Heart left ventricle (tissue), 16 donors: ENCODE results near the gene RPRD1A. TPM values are rescaled to one million over a fixed set of nuclear protein-coding genes. Genes with fewer than 3 reads are reported as not detected.
"Not testable (repeated sequence)": the region's sequence is repeated elsewhere in the genome, so short reads cannot be mapped to it uniquely, and the experiment has no call there.

Source experiments
- ATAC-seq, 4 donors: fragments of 200-7000 bp; cut with Tn5 transposase; one replicate each; pipeline ENCODE4 v1.9.1; 2020 to 2022; ENCODE audit warnings: moderate library complexity in 4 of 4, mild to moderate bottlenecking in 3 of 4, moderate number of reproducible peaks in 1 of 4
- DNase-seq, 5 donors: peaks; one replicate each; pipeline ENCODE4 v3.0.0-alpha.2; 2020
- H3K27ac ChIP-seq, 12 donors: fragments of 200-600 bp; sonication (generic) in 4 of 12; one replicate each; pipeline versions ENCODE4 v1.5.0 to v1.8.0; 2016 to 2022; ENCODE audit warnings: mild to moderate bottlenecking in 2 of 12
- H3K27me3 ChIP-seq, 9 donors: fragments of 200-600 bp; sonication (generic) in 2 of 9; one replicate each; pipeline versions ENCODE4 v1.5.1 to v1.8.0; 2016 to 2022; ENCODE audit warnings: mild to moderate bottlenecking in 3 of 9
- H3K36me3 ChIP-seq, 9 donors: fragments of 200-600 bp; sonication (generic) in 2 of 9; one replicate each; pipeline versions ENCODE4 v1.5.0 to v1.8.0; 2018 to 2022; ENCODE audit warnings: mild to moderate bottlenecking in 2 of 9
- H3K4me1 ChIP-seq, 12 donors: fragments of 200-600 bp; sonication (generic) in 4 of 12; one replicate each; pipeline versions ENCODE4 v1.5.0 to v1.8.0; 2016 to 2022; ENCODE audit warnings: mild to moderate bottlenecking in 3 of 12
- H3K4me3 ChIP-seq, 12 donors: fragments of 200-600 bp; sonication (generic) in 4 of 12; one replicate each; pipeline versions ENCODE4 v1.5.0 to v1.8.0; 2017 to 2022; ENCODE audit warnings: mild to moderate bottlenecking in 9 of 12, moderate library complexity in 4 of 12
- H3K9me3 ChIP-seq, 12 donors: fragments of 200-600 bp; sonication (generic) in 4 of 12; one replicate each; pipeline versions ENCODE4 v1.5.0 to v1.8.0; 2016 to 2022; ENCODE audit warnings: mild to moderate bottlenecking in 1 of 12
- POLR2A ChIP-seq, 2 donors: fragments of 450-650 bp; IDR thresholded peaks; one replicate each; pipeline ENCODE4 v1.6.1; 2017; ENCODE audit warnings: antibody characterized with exemption in 2 of 2, mild to moderate bottlenecking in 2 of 2, moderate library complexity in 2 of 2
- WGBS, 4 donors: extraction: QIAGEN DNeasy Blood & Tissue Kit in 2 of 4; methylation state at CpG; one replicate each; pipeline versions ENCODE4 v1.1.5 to v1.1.7; 2013 to 2018; 5-methylcytosine and 5-hydroxymethylcytosine counted together
- intact Hi-C, 10 donors: fragments of 100-400 bp; cut with DNase I; formaldehyde crosslinking; loops; one replicate each; pipeline versions ENCODE4 v1.11.1 to v1.14.2; 2022
- polyA plus RNA-seq, 2 donors: library from polyadenylated mRNA; stranded (reverse); fragments of 200-250 nt; gene quantifications; one replicate each; pipeline ENCODE4 v1.2.3, GENCODE V29; 2013
- total RNA-seq, 9 donors: library from RNA; depleted of rRNA in 2 of 9; stranded (reverse); fragments of >200 nt in 2 of 9; fragmentation: NEBNext Ultra II Directional in 3 of 9; extraction: Animal tissue kit (Norgen Biotek cat#: 25700) in 3 of 9; gene quantifications; one replicate each; pipeline versions ENCODE4 v1.1.0 to v1.2.4, GENCODE V29; 2016 to 2023
- TF ChIP-seq, protein P1 (sequence below), 12 donors: fragments of 200-600 bp; sonication (generic) in 4 of 12; IDR thresholded peaks; one replicate each; pipeline versions ENCODE4 v1.5.0 to v1.8.0; 2018 to 2022; ENCODE audit warnings: antibody characterized with exemption in 12 of 12, mild to moderate bottlenecking in 5 of 12
- donor health status: ischemic (EF 13 %, LVEDD 7.1; RV severe dilation, severe dysfunction).
- donor health status: healthy with polysubstance abuse.
- donor health status: DM: no; HTN: yes; CAD: no.
- donor health status: DM: no; HTN: no; CAD: no.
- donor health status: ischemic (EF 25% LVEDD 6.9; RV normal size, moderate dysfunction).
- donor health status: ischemic (EF 25% LVEDD 5.7; RV mildly dilated, moderate dysfunction).
- donor health status: healthy.
- donor health status: DM: yes; HTN: yes; CAD: no.
- donor health status: ischemic (EF 35%, LVEDD 5.7; RV mildly dilated, moderate dysfunction).
- donor health status: nonischemic (EF 11% LVEDD 7.7; RV severe dilation, severe dysfunction).
- donor health status: DM: yes; HTN: yes; CAD: no.
- donor health status: PGD.
- donor health status: ischemic (EF 29% LVEDD 5.4; RV normal size, mild dysfunction).
- donor health status: nonischemic (EF 23%, LVEDD 6.1; RV moderate dilation, normal function).

Gene RPRD1A
- total and polyA plus RNA-seq, 11 donors, result 22.6 to 59.8 (median 45.3) TPM

DNA sequence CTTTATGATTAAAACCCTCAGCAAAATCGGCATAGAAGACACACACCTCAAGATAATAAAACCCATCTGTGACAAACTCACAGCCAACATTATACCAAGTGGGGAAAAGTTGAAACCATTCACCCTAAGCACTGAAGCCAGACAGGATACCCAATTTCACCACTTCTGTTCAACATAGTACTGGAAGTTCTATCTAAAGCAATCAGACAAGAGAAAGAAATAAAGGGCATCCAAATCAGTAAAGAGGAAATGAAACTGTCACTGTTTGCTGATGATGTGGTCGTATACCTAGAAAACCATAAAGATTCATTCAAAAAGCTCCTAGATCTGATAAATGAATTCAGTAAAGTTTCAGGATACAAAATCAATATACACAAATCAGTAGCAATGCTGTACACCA, 16.4 kb upstream of the RPRD1A start:
- no peak for TF ChIP-seq POLR2A (IDR thresholded peaks at IDR 0.05)
- TF ChIP-seq, protein P1, sequence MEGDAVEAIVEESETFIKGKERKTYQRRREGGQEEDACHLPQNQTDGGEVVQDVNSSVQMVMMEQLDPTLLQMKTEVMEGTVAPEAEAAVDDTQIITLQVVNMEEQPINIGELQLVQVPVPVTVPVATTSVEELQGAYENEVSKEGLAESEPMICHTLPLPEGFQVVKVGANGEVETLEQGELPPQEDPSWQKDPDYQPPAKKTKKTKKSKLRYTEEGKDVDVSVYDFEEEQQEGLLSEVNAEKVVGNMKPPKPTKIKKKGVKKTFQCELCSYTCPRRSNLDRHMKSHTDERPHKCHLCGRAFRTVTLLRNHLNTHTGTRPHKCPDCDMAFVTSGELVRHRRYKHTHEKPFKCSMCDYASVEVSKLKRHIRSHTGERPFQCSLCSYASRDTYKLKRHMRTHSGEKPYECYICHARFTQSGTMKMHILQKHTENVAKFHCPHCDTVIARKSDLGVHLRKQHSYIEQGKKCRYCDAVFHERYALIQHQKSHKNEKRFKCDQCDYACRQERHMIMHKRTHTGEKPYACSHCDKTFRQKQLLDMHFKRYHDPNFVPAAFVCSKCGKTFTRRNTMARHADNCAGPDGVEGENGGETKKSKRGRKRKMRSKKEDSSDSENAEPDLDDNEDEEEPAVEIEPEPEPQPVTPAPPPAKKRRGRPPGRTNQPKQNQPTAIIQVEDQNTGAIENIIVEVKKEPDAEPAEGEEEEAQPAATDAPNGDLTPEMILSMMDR (IDR thresholded peaks at IDR 0.05), result no peak
- no peaks in the 10 kb centered on the region for H3K36me3 ChIP-seq
- ATAC-seq, result no peak
- peaks cover 0 to 19% (median 5%) of the 10 kb centered on the region in 12 donors for H3K9me3 ChIP-seq
- no peak for DNase-seq
- H3K27me3 ChIP-seq, result no peaks in the 10 kb centered on the region
- H3K4me3 ChIP-seq, result no peak overlapping the region
- intact Hi-C loops, result no loop called here
- WGBS, 4 donors, result 70 to 78% (median 74%) methylated on average over 2 of the region's 2 CpGs
- H3K4me1 ChIP-seq, result no peaks in the 10 kb centered on the region
- no peak overlapping the region for H3K27ac ChIP-seq

DNA sequence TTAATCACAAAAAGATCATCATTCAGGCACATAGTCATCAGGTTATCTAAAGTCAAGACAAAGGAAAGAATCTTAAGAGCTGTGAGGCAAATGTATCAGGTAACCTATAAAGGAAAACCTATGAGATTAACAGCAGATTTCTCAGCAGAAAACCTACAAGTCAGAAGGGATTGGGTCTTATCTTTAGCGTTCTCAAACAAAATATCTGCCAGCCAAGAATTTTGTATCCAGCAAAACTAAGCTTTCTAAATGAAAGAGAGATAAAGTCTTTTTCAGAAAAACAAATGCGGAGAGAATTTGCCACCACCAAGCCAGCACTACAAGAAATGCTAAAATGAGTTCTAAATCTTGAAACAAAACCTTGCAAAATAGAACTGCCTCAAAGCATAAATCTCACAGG, 13.8 kb upstream of the RPRD1A start:
- DNase-seq, ATAC-seq, intact Hi-C loops, H3K36me3 ChIP-seq, H3K27ac ChIP-seq, H3K4me3 ChIP-seq, H3K4me1 ChIP-seq, H3K27me3 ChIP-seq: not testable (repeated sequence)
- 86 to 88% (median 86%) methylated on average over 2 of the region's 2 CpGs for WGBS, 4 donors
- peaks cover 0 to 19% (median 5%) of the 10 kb centered on the region in 12 donors for H3K9me3 ChIP-seq

DNA sequence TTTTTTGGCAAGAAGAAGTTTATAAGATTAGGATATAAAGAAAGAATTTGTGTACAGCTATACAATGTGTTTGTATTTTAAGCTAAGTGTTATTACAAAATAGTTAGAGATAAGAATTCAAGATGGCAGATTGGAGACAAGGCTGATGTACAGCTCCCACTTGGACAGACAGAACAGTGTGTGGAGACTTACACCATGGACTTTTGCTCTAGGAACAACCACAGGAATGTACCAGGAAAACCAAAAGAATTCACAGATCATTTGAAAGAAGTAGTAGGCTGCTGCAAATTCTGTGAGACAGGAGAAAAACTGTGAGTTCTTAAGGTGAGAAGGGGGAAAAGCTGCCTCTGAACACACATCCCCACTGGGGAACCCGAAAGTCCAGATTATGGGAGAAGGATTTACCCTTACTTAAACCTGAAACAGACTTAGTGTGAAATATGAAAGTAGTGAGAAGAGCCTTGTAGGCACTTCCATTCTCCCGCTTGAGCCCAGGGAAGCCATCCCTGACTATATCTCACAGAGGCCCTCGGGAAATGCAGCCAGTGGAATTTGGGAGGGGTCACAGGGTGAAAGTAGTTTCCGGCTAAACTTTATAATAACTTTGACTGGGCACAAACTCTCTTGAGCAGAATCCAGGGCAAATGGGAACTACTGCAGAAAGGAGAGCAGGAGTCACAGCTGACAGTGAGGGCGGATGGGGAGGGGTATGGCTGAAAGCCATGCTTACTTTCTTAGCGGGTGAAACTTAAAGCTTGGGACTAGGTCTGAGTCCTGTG, 11.6 kb upstream of the RPRD1A start:
- no peak overlapping the region for H3K4me3 ChIP-seq
- DNase-seq (no peak), ATAC-seq (no peak)
- H3K27ac ChIP-seq, result no peak overlapping the region
- WGBS, 4 donors, result 79 to 88% (median 84%) methylated on average over 6 of the region's 6 CpGs
- intact Hi-C loops, result no loop called here
- H3K4me1 ChIP-seq, result no peaks in the 10 kb centered on the region
- TF ChIP-seq, protein P1 (IDR thresholded peaks at IDR 0.05), result no peak
- no peak for TF ChIP-seq POLR2A (IDR thresholded peaks at IDR 0.05)
- H3K9me3 ChIP-seq, result peaks cover 0 to 19% (median 5%) of the 10 kb centered on the region in 12 donors
- H3K36me3 ChIP-seq, result no peaks in the 10 kb centered on the region
- peaks cover 0 to 14% (median 0%) of the 10 kb centered on the region in 9 donors for H3K27me3 ChIP-seq

DNA sequence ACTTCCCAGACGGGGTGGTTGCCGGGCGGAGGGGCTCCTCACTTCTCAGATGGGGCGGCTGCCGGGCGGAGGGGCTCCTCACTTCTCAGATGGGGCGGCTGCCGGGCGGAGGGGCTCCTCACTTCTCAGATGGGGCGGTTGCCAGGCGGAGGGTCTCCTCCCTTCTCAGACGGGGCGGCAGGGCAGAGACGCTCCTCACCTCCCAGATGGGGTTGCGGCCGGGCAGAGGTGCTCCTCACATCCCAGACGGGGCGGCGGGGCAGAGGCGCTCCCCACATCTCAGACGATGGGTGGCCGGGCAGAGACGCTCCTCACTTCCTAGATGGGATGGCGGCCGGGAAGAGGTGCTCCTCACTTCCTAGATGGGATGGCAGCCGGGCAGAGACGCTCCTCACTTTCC, 10.4 kb upstream of the RPRD1A start:
- H3K4me3 ChIP-seq, H3K27ac ChIP-seq, H3K4me1 ChIP-seq, H3K36me3 ChIP-seq, ATAC-seq, intact Hi-C loops, DNase-seq: not testable (repeated sequence)
- Histone ChIP-seq H3K27me3 (peaks cover 0 to 14% (median 0%) of the 10 kb centered on the region in 9 donors), H3K9me3 (peaks cover 0 to 19% (median 5%) of the 10 kb centered on the region in 12 donors)
- WGBS, 4 donors, result 96 to 98% (median 97%) methylated on average over 14 to 25 of the region's 27 CpGs; no CpG with 5 or more reads in 1 of the 4 donors

DNA sequence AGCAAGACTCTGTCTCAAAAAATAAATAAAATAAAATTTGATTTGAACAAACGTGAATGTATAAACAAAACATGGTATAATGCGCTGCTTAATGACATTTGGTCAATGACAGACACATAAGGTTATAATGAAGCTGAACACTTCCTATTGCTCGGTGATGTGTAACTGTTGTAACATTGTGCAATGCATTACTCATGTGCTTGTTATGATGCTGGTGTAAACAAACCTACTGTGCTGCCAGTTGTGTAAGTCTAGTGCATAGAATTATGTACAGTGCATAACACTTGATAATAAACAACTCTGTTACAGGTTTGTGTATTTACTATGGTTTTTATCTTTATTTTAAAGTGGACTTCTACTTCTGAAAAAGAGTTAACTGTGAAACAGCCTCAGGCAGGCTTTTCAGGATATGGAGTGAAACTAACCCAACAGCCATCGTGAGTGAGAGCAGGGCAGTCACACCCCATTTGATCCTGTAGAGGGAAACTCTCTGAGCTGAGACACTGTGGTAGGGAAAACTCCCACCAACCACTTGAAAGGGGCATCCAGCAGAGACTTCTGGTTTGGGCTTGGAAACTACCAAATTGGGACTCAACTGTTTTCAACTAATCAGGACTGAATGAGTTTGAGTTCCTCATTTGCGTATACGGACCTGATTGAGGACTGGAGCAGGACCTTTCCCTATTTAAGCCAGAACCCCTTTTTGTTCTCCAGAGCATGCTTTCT, 8.7 kb upstream of the RPRD1A start:
- Histone ChIP-seq H3K4me3 (no peak overlapping the region), H3K36me3 (no peaks in the 10 kb centered on the region), H3K27ac (no peak overlapping the region), H3K27me3 (peaks cover 0 to 14% (median 0%) of the 10 kb centered on the region in 9 donors), H3K9me3 (peaks cover 0 to 8% (median 3%) of the 10 kb centered on the region in 12 donors), H3K4me1 (no peaks in the 10 kb centered on the region)
- no peak for ATAC-seq
- no peak for TF ChIP-seq POLR2A (IDR thresholded peaks at IDR 0.05)
- TF ChIP-seq, protein P1 (IDR thresholded peaks at IDR 0.05), result no peak
- intact Hi-C loops, result no loop called here
- 75 to 82% (median 79%) methylated on average over 6 of the region's 6 CpGs for WGBS, 4 donors
- no peak for DNase-seq
